WTC11 (cell line): ENCODE results near the gene PNMA1. TPM values are rescaled to one million over a fixed set of nuclear protein-coding genes. Genes with fewer than 3 reads are reported as not detected.

Source experiments
- ATAC-seq: fragments of 200-7000 bp; cut with Tn5 transposase; 2 replicates; pipeline ENCODE4 v1.10.0; 2021; ENCODE audit warnings: mild to moderate bottlenecking, moderate library complexity
- CTCF ChIA-PET: fragments of 300-600 bp; sonication (Branson Sonifier 250); formaldehyde crosslinking; loops from one replicate; lab custom pipeline; 2021; ENCODE audit warnings: antibody characterized with exemption; lab: Charles Lee
- POLR2A ChIA-PET: fragments of 350-600 bp; sonication (Branson Sonifier 250); formaldehyde crosslinking; loops from one replicate; lab custom pipeline; 2021; ENCODE audit warnings: antibody characterized with exemption; lab: Charles Lee
- DNase-seq: peaks from one replicate; pipeline ENCODE4 v3.0.0; 2021; ENCODE audit warnings: low spot score
- H3K27ac Mint-ChIP-seq: 2 replicates; pipeline ENCODE4 v1.8.0; 2021; ENCODE audit warnings: mixed read lengths
- H3K27me3 Mint-ChIP-seq: 2 replicates; pipeline ENCODE4 v1.8.0; 2021; ENCODE audit warnings: low read depth, mild to moderate bottlenecking, moderate library complexity, mixed read lengths
- H3K36me3 Mint-ChIP-seq: 2 replicates; pipeline ENCODE4 v1.8.0; 2021; ENCODE audit warnings: mixed read lengths
- H3K4me1 Mint-ChIP-seq: 2 replicates; pipeline ENCODE4 v1.8.0; 2022; ENCODE audit warnings: mixed read lengths
- H3K4me3 Mint-ChIP-seq: 2 replicates; pipeline ENCODE4 v1.8.0; 2021; ENCODE audit warnings: mild to moderate bottlenecking, moderate library complexity, mixed read lengths
- H3K9me3 Mint-ChIP-seq: 2 replicates; pipeline ENCODE4 v1.8.0; 2021; ENCODE audit warnings: mixed read lengths
- EMX1 ChIP-seq: fragments of 250-450 bp; sonication (Bioruptor Pico); IDR thresholded peaks from 2 replicates; pipeline ENCODE4 v1.8.0; 2021; ENCODE audit warnings: mild to moderate bottlenecking
- FOXJ3 ChIP-seq: sonication (generic); formaldehyde crosslinking; IDR thresholded peaks from 2 replicates; pipeline ENCODE4 v1.9.0; 2021; ENCODE audit warnings: missing genetic modification reagents, mild to moderate bottlenecking, borderline replicate concordance
- FOXK1 ChIP-seq: sonication (generic); formaldehyde crosslinking; IDR thresholded peaks from 2 replicates; pipeline ENCODE4 v1.8.0; 2022; ENCODE audit warnings: mild to moderate bottlenecking, moderate library complexity, missing genetic modification reagents
- HMGA2 ChIP-seq: fragments of 250-450 bp; sonication (Bioruptor Pico); IDR thresholded peaks from 2 replicates; pipeline ENCODE4 v1.4.0; 2021; ENCODE audit warnings: mild to moderate bottlenecking, moderate library complexity
- IRF2 ChIP-seq: sonication (generic); formaldehyde crosslinking; IDR thresholded peaks from 2 replicates; pipeline ENCODE4 v1.8.0; 2022; ENCODE audit warnings: low read depth, missing genetic modification reagents, borderline replicate concordance
- JUN ChIP-seq: sonication (generic); formaldehyde crosslinking; IDR thresholded peaks from 2 replicates; pipeline ENCODE4 v1.8.0; 2023; ENCODE audit warnings: mild to moderate bottlenecking, missing genetic modification reagents
- KAT7 ChIP-seq: sonication (generic); formaldehyde crosslinking; IDR thresholded peaks from 2 replicates; pipeline ENCODE4 v1.8.1; 2023; ENCODE audit warnings: missing genetic modification reagents, mild to moderate bottlenecking, borderline replicate concordance
- MLX ChIP-seq: sonication (generic); formaldehyde crosslinking; IDR thresholded peaks from 2 replicates; pipeline ENCODE4 v1.8.1; 2023; ENCODE audit warnings: mild to moderate bottlenecking, missing genetic modification reagents, moderate library complexity
- MYBL2 ChIP-seq: sonication (generic); formaldehyde crosslinking; IDR thresholded peaks from 2 replicates; pipeline ENCODE4 v1.8.1; 2023; ENCODE audit warnings: mild to moderate bottlenecking, moderate library complexity, missing genetic modification reagents
- NFYB ChIP-seq: sonication (generic); formaldehyde crosslinking; conservative IDR thresholded peaks from 2 replicates; pipeline ENCODE4 v1.8.0; 2022; ENCODE audit warnings: low read depth, missing genetic modification reagents
- NR3C1 ChIP-seq: sonication (generic); formaldehyde crosslinking; conservative IDR thresholded peaks from 2 replicates; pipeline ENCODE4 v1.8.1; 2023; ENCODE audit warnings: low read depth, mild to moderate bottlenecking, missing genetic modification reagents
- SP1 ChIP-seq: sonication (generic); formaldehyde crosslinking; conservative IDR thresholded peaks from 2 replicates; pipeline ENCODE4 v1.8.1; 2022; ENCODE audit warnings: missing genetic modification reagents
- ZNF219 ChIP-seq: sonication (generic); formaldehyde crosslinking; IDR thresholded peaks from 2 replicates; pipeline ENCODE4 v1.8.0; 2023; ENCODE audit warnings: missing genetic modification reagents, mild to moderate bottlenecking, borderline replicate concordance
- ZNF232 ChIP-seq: sonication (generic); formaldehyde crosslinking; IDR thresholded peaks from 2 replicates; pipeline ENCODE4 v1.8.0; 2022; ENCODE audit warnings: mild to moderate bottlenecking, missing genetic modification reagents
- ZNF263 ChIP-seq: sonication (generic); formaldehyde crosslinking; IDR thresholded peaks from 2 replicates; pipeline ENCODE4 v1.8.1; 2022; ENCODE audit warnings: low read depth, mild to moderate bottlenecking, moderate library complexity, missing genetic modification reagents
- ZNF317 ChIP-seq: sonication (generic); formaldehyde crosslinking; IDR thresholded peaks from 2 replicates; pipeline ENCODE4 v1.8.1; 2023; ENCODE audit warnings: low read depth, mild to moderate bottlenecking, moderate library complexity, missing genetic modification reagents, borderline replicate concordance
- total RNA-seq: library from RNA; stranded (reverse); gene quantifications from 3 replicates; pipeline ENCODE4 v1.2.3, GENCODE V29; 2021
- TF ChIP-seq, protein P1 (sequence below): sonication (generic); formaldehyde crosslinking; IDR thresholded peaks from 2 replicates; pipeline ENCODE4 v1.8.0; 2022; ENCODE audit warnings: mild to moderate bottlenecking, missing genetic modification reagents
- TF ChIP-seq, protein P2 (sequence below): sonication (generic); formaldehyde crosslinking; IDR thresholded peaks from 2 replicates; pipeline ENCODE4 v1.8.1; 2023; ENCODE audit warnings: mild to moderate bottlenecking, missing genetic modification reagents
- TF ChIP-seq, protein P3 (sequence below): sonication (generic); formaldehyde crosslinking; IDR thresholded peaks from 2 replicates; pipeline ENCODE4 v1.8.1; 2022; ENCODE audit warnings: low read depth, missing genetic modification reagents, borderline replicate concordance
- TF ChIP-seq, protein P4 (sequence below): fragments of 250-450 bp; sonication (Bioruptor Pico); IDR thresholded peaks from 2 replicates; pipeline ENCODE4 v1.8.0; 2021; ENCODE audit warnings: mild to moderate bottlenecking
- TF ChIP-seq, protein P5 (sequence below): sonication (generic); formaldehyde crosslinking; IDR thresholded peaks from 2 replicates; pipeline ENCODE4 v1.8.1; 2022; ENCODE audit warnings: missing genetic modification reagents, borderline replicate concordance

The PNMA1 gene
- total RNA-seq, 1 experiment from 2014 or later: 46.0 TPM

- no peak for TF ChIP-seq FOXJ3
- TF ChIP-seq KAT7: no peak
- no peak for TF ChIP-seq MLX (CRISPR knock-in tag)
- no peak for TF ChIP-seq FOXK1 (CRISPR knock-in tag)
- TF ChIP-seq, protein P1, sequence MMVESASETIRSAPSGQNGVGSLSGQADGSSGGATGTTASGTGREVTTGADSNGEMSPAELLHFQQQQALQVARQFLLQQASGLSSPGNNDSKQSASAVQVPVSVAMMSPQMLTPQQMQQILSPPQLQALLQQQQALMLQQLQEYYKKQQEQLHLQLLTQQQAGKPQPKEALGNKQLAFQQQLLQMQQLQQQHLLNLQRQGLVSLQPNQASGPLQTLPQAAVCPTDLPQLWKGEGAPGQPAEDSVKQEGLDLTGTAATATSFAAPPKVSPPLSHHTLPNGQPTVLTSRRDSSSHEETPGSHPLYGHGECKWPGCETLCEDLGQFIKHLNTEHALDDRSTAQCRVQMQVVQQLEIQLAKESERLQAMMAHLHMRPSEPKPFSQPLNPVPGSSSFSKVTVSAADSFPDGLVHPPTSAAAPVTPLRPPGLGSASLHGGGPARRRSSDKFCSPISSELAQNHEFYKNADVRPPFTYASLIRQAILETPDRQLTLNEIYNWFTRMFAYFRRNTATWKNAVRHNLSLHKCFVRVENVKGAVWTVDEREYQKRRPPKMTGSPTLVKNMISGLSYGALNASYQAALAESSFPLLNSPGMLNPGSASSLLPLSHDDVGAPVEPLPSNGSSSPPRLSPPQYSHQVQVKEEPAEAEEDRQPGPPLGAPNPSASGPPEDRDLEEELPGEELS (CRISPR knock-in tag): no peak
- TF ChIP-seq HMGA2: no peak
- no peak for TF ChIP-seq ZNF219
- TF ChIP-seq, protein P2, sequence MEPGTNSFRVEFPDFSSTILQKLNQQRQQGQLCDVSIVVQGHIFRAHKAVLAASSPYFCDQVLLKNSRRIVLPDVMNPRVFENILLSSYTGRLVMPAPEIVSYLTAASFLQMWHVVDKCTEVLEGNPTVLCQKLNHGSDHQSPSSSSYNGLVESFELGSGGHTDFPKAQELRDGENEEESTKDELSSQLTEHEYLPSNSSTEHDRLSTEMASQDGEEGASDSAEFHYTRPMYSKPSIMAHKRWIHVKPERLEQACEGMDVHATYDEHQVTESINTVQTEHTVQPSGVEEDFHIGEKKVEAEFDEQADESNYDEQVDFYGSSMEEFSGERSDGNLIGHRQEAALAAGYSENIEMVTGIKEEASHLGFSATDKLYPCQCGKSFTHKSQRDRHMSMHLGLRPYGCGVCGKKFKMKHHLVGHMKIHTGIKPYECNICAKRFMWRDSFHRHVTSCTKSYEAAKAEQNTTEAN (CRISPR knock-in tag): no peak
- TF ChIP-seq ZNF232: no peak
- TF ChIP-seq, protein P3, sequence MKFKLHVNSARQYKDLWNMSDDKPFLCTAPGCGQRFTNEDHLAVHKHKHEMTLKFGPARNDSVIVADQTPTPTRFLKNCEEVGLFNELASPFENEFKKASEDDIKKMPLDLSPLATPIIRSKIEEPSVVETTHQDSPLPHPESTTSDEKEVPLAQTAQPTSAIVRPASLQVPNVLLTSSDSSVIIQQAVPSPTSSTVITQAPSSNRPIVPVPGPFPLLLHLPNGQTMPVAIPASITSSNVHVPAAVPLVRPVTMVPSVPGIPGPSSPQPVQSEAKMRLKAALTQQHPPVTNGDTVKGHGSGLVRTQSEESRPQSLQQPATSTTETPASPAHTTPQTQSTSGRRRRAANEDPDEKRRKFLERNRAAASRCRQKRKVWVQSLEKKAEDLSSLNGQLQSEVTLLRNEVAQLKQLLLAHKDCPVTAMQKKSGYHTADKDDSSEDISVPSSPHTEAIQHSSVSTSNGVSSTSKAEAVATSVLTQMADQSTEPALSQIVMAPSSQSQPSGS (CRISPR knock-in tag): no peak
- no peak for TF ChIP-seq ZNF317 (CRISPR knock-in tag)
- TF ChIP-seq, protein P4, sequence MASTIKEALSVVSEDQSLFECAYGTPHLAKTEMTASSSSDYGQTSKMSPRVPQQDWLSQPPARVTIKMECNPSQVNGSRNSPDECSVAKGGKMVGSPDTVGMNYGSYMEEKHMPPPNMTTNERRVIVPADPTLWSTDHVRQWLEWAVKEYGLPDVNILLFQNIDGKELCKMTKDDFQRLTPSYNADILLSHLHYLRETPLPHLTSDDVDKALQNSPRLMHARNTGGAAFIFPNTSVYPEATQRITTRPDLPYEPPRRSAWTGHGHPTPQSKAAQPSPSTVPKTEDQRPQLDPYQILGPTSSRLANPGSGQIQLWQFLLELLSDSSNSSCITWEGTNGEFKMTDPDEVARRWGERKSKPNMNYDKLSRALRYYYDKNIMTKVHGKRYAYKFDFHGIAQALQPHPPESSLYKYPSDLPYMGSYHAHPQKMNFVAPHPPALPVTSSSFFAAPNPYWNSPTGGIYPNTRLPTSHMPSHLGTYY (CRISPR knock-in tag): no peak
- no peaks in the 10 kb centered on the region for H3K9me3 Mint-ChIP-seq
- DNase-seq (no peak), ATAC-seq (no peak)
- peaks cover 10% of the 10 kb centered on the region for H3K36me3 Mint-ChIP-seq
- peak overlapping the region; percentile 58 for H3K27ac Mint-ChIP-seq
- ChIA-PET POLR2A (no interaction called here), CTCF (interaction anchor here (0.8 to 2.3 kb wide), 8 partner anchors 14 to 163 kb away, joined by 3 to 14 read pairs (median 3); partner anchors contain the start of gene ZNF410)
- no peak overlapping the region for H3K4me3 Mint-ChIP-seq
- peaks cover 52% of the 10 kb centered on the region for H3K4me1 Mint-ChIP-seq
- H3K27me3 Mint-ChIP-seq: no peaks in the 10 kb centered on the region
These were observed 9.8 kb upstream of the PNMA1 start for GRCh38 chr14:73723797-73724661.

GRCh38 chr14:73723406-73723796 is 9.2 kb upstream of the PNMA1 start:
- Mint-ChIP-seq H3K4me1 (peaks cover 48% of the 10 kb centered on the region), H3K27ac (peak overlapping the region; percentile 58), H3K4me3 (no peak overlapping the region), H3K36me3 (peaks cover 10% of the 10 kb centered on the region), H3K27me3 (no peaks in the 10 kb centered on the region), H3K9me3 (no peaks in the 10 kb centered on the region)
- ATAC-seq (no peak), DNase-seq (no peak)
- POLR2A ChIA-PET: no interaction called here
- CTCF ChIA-PET: interaction anchor here (0.9 to 2.3 kb wide), 7 partner anchors 13 to 163 kb away, joined by 3 to 14 read pairs (median 3); partner anchors contain the start of gene ZNF410
- no peak for TF ChIP-seq NFYB (CRISPR knock-in tag)

DNA sequence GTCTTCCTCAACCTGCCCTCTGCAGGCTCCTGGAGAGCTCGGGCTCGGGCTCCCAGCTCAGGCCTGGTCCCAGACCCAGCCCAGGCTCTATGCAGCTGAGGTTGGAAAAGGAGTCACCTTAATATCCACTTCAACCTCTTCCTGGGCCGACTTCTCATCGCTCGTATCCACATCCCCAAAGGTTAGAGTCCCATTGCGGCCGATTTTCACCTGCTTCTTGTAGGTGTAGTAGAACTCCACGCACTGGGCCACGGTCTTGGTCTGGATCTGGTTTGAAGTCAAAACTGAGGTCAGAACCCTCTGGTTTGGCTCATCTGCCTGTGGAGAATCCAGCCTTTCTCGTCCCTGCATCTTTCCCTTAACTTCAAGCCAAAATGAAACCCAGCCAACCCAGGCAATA is 8.4 kb upstream of the PNMA1 start:
- H3K27ac Mint-ChIP-seq: no peak overlapping the region
- DNase-seq (no peak), ATAC-seq (no peak)
- ChIA-PET POLR2A (no interaction called here), CTCF (interaction anchor here (2.3 kb wide), 1 partner anchor 36 kb away, joined by 14 read pairs; no protein-coding TSS in a partner anchor)
- H3K36me3 Mint-ChIP-seq: peaks cover 10% of the 10 kb centered on the region
- no peak overlapping the region for H3K4me3 Mint-ChIP-seq
- H3K27me3 Mint-ChIP-seq: 0 out of 2 replicates have a peak, but pooled peaks cover 3% of the 10 kb centered on the region
- H3K4me1 Mint-ChIP-seq: peaks cover 50% of the 10 kb centered on the region
- no peaks in the 10 kb centered on the region for H3K9me3 Mint-ChIP-seq
- no peak for TF ChIP-seq ZNF263
- TF ChIP-seq, protein P2 (CRISPR knock-in tag): no peak
- no peak for TF ChIP-seq SP1 (CRISPR knock-in tag)
- no peak for TF ChIP-seq NR3C1 (CRISPR knock-in tag)
- no peak for TF ChIP-seq IRF2 (CRISPR knock-in tag)
- no peak for TF ChIP-seq FOXJ3
- TF ChIP-seq NFYB (CRISPR knock-in tag): no peak
- no peak for TF ChIP-seq ZNF219
- TF ChIP-seq MYBL2 (CRISPR knock-in tag): no peak
- TF ChIP-seq EMX1 (CRISPR knock-in tag): no peak
- TF ChIP-seq, protein P5, sequence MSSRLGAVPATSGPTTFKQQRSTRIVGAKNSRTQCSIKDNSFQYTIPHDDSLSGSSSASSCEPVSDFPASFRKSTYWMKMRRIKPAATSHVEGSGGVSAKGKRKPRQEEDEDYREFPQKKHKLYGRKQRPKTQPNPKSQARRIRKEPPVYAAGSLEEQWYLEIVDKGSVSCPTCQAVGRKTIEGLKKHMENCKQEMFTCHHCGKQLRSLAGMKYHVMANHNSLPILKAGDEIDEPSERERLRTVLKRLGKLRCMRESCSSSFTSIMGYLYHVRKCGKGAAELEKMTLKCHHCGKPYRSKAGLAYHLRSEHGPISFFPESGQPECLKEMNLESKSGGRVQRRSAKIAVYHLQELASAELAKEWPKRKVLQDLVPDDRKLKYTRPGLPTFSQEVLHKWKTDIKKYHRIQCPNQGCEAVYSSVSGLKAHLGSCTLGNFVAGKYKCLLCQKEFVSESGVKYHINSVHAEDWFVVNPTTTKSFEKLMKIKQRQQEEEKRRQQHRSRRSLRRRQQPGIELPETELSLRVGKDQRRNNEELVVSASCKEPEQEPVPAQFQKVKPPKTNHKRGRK (CRISPR knock-in tag): no peak
- no peak for TF ChIP-seq JUN (CRISPR knock-in tag)
